Skeletal muscle satellite cell (primary cell): ENCODE measurements around the gene PIP5K1B.

Source experiments
- H3K27me3 ChIP-seq: 2 replicates; pipeline ENCODE4 v1.7.0; 2013; ENCODE audit warnings: low read length; ENCODE audit not compliant: control insufficient read depth, insufficient read depth
- H3K36me3 ChIP-seq: 2 replicates; pipeline ENCODE4 v1.7.0; 2013; ENCODE audit warnings: mild to moderate bottlenecking, control low read depth, low read length; ENCODE audit not compliant: insufficient read depth
- H3K4me1 ChIP-seq: 2 replicates; pipeline ENCODE4 v1.7.0; 2013; ENCODE audit warnings: low read length; ENCODE audit not compliant: control insufficient read depth, insufficient read depth
- H3K4me2 ChIP-seq: 2 replicates; pipeline ENCODE4 v1.7.0; 2013; ENCODE audit warnings: mild to moderate bottlenecking, low read length
- H3K4me3 ChIP-seq: 2 replicates; pipeline ENCODE4 v1.7.0; 2013; ENCODE audit warnings: low read length
- H3K9ac ChIP-seq: 2 replicates; pipeline ENCODE4 v1.7.0; 2013; ENCODE audit warnings: mild to moderate bottlenecking, low read depth, low read length, moderate library complexity
- H3K9me3 ChIP-seq: replicated peaks from 2 replicates; pipeline ENCODE4 v1.7.0; 2013; ENCODE audit warnings: mild to moderate bottlenecking, control low read depth, low read length

The PIP5K1B gene

DNA sequence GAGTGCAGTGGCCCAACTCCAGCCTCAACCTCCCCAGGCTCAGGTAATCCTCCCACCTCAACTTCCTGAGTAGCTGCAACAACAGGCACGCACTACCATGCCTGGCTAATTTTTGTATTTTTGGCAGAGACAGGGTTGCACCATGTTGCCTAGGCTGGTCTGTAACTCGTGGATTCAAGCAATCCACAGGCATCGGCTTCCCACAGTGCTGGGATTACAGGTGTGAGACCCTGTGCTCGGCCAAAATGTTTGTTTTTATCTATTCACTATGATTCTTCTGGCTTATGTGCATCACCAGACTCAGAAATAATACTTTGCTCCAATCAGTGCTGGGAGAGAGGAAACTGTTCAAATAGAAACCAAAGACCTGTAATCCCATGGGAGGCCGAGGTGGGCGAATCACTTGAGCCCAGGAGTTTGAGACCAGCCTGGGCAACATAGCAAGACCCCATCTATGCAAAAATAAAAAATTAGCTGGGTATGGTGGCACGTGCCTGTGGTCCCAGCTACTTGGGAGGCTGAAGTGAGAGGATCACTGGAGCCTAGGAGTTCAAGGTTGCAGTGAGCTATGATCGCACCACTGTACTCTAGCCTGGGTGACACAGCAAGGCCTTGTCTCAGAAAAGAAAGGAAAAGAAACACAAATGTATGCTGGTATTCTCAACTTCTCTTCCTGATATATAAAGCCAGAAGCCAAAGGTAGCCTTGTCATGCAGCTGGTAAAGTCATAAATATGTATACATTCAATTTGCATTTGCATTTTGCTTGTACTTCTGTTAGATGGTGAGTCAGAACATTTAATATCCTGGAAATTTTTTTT is 4.5 kb downstream of the PIP5K1B start:
- no peaks in the 10 kb centered on the region for H3K9me3 ChIP-seq
- no peaks in the 10 kb centered on the region for H3K36me3 ChIP-seq
- no peak overlapping the region for H3K4me2 ChIP-seq
- H3K4me1 ChIP-seq = peaks cover 5% of the 10 kb centered on the region
- H3K9ac ChIP-seq = no peak overlapping the region
- peaks cover 36% of the 10 kb centered on the region for H3K27me3 ChIP-seq
- H3K4me3 ChIP-seq = no peak overlapping the region

GRCh38 chr9:68710111-68710471 is 5.1 kb downstream of the PIP5K1B start:
- Histone ChIP-seq H3K9me3 (no peaks in the 10 kb centered on the region), H3K9ac (no peak overlapping the region), H3K4me1 (peaks cover 5% of the 10 kb centered on the region), H3K27me3 (peaks cover 31% of the 10 kb centered on the region), H3K36me3 (no peaks in the 10 kb centered on the region), H3K4me2 (no peak overlapping the region), H3K4me3 (no peak overlapping the region)

DNA sequence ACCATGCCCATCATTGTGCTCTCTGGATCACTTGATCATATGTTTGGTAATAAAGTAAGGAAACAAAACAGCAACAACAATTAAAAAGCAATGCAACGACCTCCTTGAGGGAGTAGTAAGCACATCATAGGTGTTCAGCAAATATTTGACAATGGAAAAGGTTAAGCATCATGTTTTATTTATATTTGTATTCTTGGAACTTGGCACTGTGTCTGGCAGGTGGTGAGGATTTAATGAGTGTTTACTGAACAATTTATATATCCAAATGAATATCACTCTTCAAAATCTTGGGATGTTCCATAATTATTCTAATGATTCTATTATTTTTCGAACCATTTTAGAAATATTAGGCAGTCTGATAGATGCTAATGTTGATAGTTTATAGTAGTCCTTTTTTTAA is 6.2 kb downstream of the PIP5K1B start:
- Histone ChIP-seq H3K4me2 (no peak overlapping the region), H3K9me3 (no peaks in the 10 kb centered on the region), H3K4me3 (no peak overlapping the region), H3K36me3 (no peaks in the 10 kb centered on the region), H3K4me1 (no peaks in the 10 kb centered on the region), H3K27me3 (peaks cover 23% of the 10 kb centered on the region), H3K9ac (no peak overlapping the region)

- H3K27me3 ChIP-seq = peaks cover 16% of the 10 kb centered on the region
- H3K4me3 ChIP-seq = no peak overlapping the region
- no peaks in the 10 kb centered on the region for H3K9me3 ChIP-seq
- H3K4me1 ChIP-seq = no peaks in the 10 kb centered on the region
- H3K9ac ChIP-seq = no peak overlapping the region
- no peak overlapping the region for H3K4me2 ChIP-seq
- no peaks in the 10 kb centered on the region for H3K36me3 ChIP-seq
Measured at GRCh38 chr9:68711932-68712331, 6.9 kb downstream of the PIP5K1B start.

GRCh38 chr9:68714416-68715180 is 9.6 kb downstream of the PIP5K1B start:
- Histone ChIP-seq H3K27me3 (peaks cover 2% of the 10 kb centered on the region), H3K36me3 (no peaks in the 10 kb centered on the region), H3K4me1 (no peaks in the 10 kb centered on the region), H3K9me3 (no peaks in the 10 kb centered on the region), H3K9ac (no peak overlapping the region), H3K4me2 (no peak overlapping the region), H3K4me3 (no peak overlapping the region)

DNA sequence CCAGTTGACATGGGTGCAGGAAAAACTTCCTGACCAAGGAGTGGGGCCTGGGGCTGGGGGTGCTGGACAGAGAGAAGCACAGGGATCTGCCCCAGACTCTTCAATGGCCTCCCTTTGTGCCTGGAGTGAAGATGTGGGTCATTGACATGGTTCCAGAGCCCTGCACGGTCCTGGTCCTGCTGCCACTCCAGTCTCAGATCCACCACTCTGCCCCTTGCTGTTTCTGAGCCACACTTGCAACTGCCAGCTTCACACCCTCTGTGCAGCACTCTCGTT is 10.1 kb downstream of the PIP5K1B start:
- no peak overlapping the region for H3K4me2 ChIP-seq
- H3K9me3 ChIP-seq = no peaks in the 10 kb centered on the region
- H3K4me3 ChIP-seq = no peak overlapping the region
- H3K36me3 ChIP-seq = no peaks in the 10 kb centered on the region
- peaks cover under 1% of the 10 kb centered on the region for H3K27me3 ChIP-seq
- no peak overlapping the region for H3K9ac ChIP-seq
- no peaks in the 10 kb centered on the region for H3K4me1 ChIP-seq

DNA sequence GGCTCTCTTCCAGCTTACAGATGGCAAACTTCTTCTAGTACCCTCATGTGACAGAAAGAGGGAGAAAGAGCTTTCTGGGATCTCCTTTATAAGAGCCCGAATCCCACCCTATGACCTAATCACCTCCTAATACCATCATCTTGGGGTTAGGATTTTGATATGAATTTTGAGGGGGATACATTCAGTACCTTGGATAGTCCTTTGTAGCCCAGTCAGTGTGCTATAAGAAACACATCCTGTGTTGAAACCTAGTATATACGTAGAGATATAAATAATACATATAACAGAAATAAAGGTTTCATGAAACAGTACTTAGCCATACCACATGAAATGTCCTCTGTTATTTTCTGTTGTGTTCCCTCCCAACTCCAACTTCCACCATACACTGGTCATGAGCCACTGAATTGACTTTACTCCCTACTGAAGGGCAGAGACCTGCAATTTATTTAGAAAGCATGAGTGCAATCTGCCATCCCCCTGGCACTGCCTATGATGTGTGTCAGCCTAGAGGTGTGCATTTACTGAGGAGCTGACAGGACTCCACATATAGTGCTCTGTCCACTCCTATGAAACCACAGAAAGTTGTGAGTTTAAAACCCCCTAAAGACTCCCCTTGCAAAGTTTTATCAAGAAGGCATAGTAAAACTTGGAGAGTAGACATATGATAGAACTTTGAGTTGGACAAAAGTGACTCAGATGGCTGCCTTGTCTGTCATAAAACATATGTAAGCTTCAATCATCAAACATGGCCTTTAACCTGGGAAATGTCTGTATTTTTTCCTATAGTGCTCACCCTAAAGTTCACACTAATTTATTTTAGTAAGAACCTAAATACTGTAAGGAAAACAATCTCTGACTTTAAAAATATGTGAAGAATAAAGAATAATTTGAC is 12.8 kb downstream of the PIP5K1B start:
- H3K36me3 ChIP-seq = no peaks in the 10 kb centered on the region
- H3K4me3 ChIP-seq = no peak overlapping the region
- H3K4me1 ChIP-seq = no peaks in the 10 kb centered on the region
- peaks cover 2% of the 10 kb centered on the region for H3K27me3 ChIP-seq
- H3K9me3 ChIP-seq = no peaks in the 10 kb centered on the region
- H3K4me2 ChIP-seq = no peak overlapping the region
- no peak overlapping the region for H3K9ac ChIP-seq

- H3K27me3 ChIP-seq = peaks cover 2% of the 10 kb centered on the region
- H3K36me3 ChIP-seq = no peaks in the 10 kb centered on the region
- no peak overlapping the region for H3K4me2 ChIP-seq
- H3K9ac ChIP-seq = no peak overlapping the region
- H3K4me1 ChIP-seq = no peaks in the 10 kb centered on the region
- no peaks in the 10 kb centered on the region for H3K9me3 ChIP-seq
- no peak overlapping the region for H3K4me3 ChIP-seq
Measured at GRCh38 chr9:68719847-68720246, 14.8 kb downstream of the PIP5K1B start.

DNA sequence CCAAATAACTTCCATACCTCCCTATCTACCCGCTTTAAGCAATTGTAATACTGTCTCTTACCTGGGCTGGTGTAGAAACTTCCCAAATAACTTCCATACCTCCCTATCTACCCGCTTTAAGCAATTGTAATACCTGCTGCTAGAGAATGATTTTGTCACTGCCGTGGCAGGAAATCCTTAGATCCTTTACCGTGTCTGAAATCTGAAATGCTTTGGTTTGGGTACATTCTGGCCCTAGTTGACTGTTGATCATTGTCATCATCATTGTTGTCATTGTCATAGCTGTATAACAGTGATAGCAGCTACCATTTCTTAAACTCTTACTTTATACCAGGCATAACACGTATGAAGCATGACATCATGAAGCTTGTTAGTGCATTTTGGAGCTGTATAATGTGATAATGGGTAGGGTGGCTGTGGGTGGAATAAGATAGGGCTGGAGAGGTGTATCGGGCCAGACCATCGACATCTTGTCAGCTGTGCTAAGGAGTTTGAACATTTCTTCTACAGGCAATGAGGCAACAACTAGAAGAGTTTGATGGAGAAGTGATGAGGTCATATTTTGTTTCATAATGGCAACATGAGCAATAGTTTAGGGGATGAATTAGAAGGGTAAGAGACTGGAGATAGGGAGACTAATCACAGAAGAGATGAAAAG is 15.7 kb downstream of the PIP5K1B start:
- H3K9me3 ChIP-seq = no peaks in the 10 kb centered on the region
- H3K27me3 ChIP-seq = peaks cover 2% of the 10 kb centered on the region
- no peak overlapping the region for H3K4me2 ChIP-seq
- H3K4me3 ChIP-seq = no peak overlapping the region
- no peaks in the 10 kb centered on the region for H3K36me3 ChIP-seq
- H3K4me1 ChIP-seq = no peaks in the 10 kb centered on the region
- H3K9ac ChIP-seq = no peak overlapping the region

DNA sequence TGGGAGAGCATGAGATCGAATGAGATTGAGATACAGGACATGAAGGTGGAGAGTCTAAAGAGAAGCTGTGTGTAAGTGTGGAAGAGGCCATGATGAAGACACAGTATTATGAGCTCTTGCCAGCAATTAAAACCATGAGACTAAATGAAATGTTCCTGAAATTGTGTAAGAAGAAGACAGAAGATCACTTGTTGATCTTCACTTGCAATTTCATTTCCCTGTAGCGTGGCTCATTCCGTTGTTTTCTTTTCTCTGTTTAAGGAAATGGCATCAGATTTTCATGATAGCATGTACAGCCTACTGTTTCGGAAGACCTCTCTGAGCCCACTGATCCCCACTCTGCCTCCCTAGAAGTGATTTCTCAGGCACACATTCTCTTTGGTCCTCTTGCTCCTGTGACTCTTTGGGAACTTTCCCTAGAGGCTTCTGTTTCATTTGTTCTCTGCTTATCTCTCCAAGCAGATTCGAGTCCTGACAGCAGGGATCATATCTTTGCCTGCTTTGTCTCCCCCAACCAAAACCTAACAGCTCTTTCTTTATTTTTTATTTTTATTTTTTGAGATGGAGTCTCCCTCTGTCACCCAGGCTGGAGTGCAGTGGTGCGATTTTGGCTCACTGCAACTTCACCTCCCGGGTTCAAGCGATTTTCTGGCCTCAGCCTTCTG is 16.8 kb downstream of the PIP5K1B start:
- no peaks in the 10 kb centered on the region for H3K9me3 ChIP-seq
- H3K36me3 ChIP-seq = no peaks in the 10 kb centered on the region
- no peak overlapping the region for H3K9ac ChIP-seq
- no peaks in the 10 kb centered on the region for H3K4me1 ChIP-seq
- H3K4me3 ChIP-seq = no peak overlapping the region
- H3K27me3 ChIP-seq = peaks cover 2% of the 10 kb centered on the region
- no peak overlapping the region for H3K4me2 ChIP-seq

DNA sequence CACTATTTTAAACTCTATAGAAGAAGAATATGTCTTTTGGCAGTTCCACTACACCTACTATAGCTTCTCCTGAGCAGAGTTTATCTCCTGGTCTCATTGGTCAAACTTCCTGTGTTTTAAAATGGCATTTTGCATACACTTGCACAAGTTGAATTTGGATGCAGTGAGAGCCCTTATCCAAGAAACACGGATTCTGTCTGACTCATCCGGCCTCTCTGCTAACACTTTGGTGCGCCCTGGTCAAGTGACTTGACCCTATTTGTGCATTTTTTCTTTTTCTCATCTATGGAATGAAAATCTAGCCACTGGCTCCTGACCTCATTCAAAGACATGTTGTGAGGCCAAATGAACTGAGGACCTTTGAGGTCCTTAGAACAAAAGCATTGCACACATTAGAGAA is 20.0 kb downstream of the PIP5K1B start:
- Histone ChIP-seq H3K9me3 (no peaks in the 10 kb centered on the region), H3K9ac (no peak overlapping the region), H3K4me3 (no peak overlapping the region)

More for the DNA sequence above, 20.0 kb downstream of the PIP5K1B start:
- Histone ChIP-seq H3K4me2 (no peak overlapping the region), H3K4me1 (no peaks in the 10 kb centered on the region), H3K27me3 (peaks cover 2% of the 10 kb centered on the region), H3K36me3 (no peaks in the 10 kb centered on the region)
